ENCODE data around the gene ELF4. TPM values are rescaled to one million over a fixed set of nuclear protein-coding genes. Genes with fewer than 3 reads are reported as not detected.

The ELF4 gene
- total and polyA plus RNA-seq, 10 of the 15 experiments (the other 5 are each of a cell fraction or from before 2014, with no cell fraction given), result 4.0 to 36.7 (median 22.6) TPM

DNA sequence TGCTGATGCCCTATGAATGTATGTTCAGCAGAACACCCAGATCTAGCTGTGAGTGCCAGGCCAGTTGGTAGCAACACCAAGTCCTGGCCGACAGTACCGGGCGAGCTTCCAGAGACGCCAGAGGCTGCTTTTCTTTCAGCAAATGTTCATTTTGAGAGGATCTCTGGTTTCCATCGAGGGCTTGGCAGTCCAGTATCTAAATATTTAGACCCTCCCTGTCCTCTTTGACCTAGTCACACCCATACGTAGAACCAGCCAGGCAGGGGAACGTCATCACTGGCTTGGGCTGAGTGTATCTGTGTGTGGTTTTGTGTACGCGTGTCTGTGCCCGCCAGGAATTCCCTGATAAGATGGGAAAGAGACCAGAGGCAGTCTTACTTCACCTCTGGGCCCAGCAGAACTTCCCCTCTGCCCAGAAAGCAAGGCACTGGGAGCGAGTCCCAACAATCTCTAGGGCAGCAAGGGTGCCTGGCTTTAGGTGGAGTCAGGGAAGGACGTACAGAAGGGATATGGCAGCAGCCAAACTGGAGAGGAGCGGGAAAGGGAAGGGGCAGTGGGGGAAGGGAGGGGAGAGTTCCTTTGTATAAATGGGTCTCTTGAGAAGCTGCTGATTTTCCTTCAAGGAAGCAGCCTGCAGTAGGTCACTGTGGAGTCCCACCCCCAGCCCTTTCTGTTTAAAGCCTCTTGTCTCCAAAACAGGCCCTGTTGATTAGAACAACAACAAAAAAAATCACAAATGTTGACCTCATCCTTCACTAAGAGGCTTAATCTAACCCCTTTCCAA, 15.0 kb upstream of the ELF4 start:
- Histone ChIP-seq H3K9ac (ENCODE audit: control insufficient read depth, insufficient read depth, low read length) (no peak overlapping the region), H3K36me3 (ENCODE audit: control insufficient read depth in 2 of 2, insufficient read depth in 2 of 2, low read length in 1 of 2) (peaks cover 0 to 7% of the 10 kb centered on the region in 2 experiments; a peak in 1 of 4 replicates), H3K27ac (ENCODE audit: control insufficient read depth, insufficient read depth) (no peak overlapping the region), H3K9me3 (replicated peaks; ENCODE audit: control insufficient read depth, insufficient read depth, low read length) (no peaks in the 10 kb centered on the region), H4K20me1 (ENCODE audit: control insufficient read depth, insufficient read depth) (no peaks in the 10 kb centered on the region), H3K27me3 (replicated peaks in 1 of 2; ENCODE audit: control insufficient read depth in 2 of 2, insufficient read depth in 2 of 2, low read length in 1 of 2) (no peaks in the 10 kb centered on the region; a peak in 1 of 4 replicates), H3K4me3 (no peak overlapping the region), H2AFZ (ENCODE audit: control insufficient read depth, low read depth, low read length) (no peak overlapping the region), H3K4me2 (ENCODE audit: control insufficient read depth, insufficient read depth) (no peak overlapping the region), H3K4me1 (ENCODE audit: control insufficient read depth, insufficient read depth, low read length) (peaks cover 7% of the 10 kb centered on the region), H3K79me2 (ENCODE audit: control insufficient read depth, insufficient read depth, low read length) (no peaks in the 10 kb centered on the region)
- intact Hi-C loops (cut with micrococcal nuclease; ENCODE audit: unreplicated experiment) (no loop called here), in situ Hi-C loops (cut with MboI) (no loop called here)
- FAIRE-seq (no peak), DNase-seq (ENCODE audit: low read depth, low spot score) (no peak), ATAC-seq (no peak)
- ChIA-PET SMC1A (ENCODE audit: uncharacterized antibody, unreplicated experiment) (no interaction called here), RAD21 (ENCODE audit: unreplicated experiment) (no interaction called here), POLR2A (no interaction called here), CTCF (no interaction called here)
- WGBS (ENCODE audit: insufficient coverage, insufficient replicate concordance, low lambda C conversion rate, missing lambda C conversion rate), result 59% methylated on average over 13 of the region's 13 CpGs
- TF ChIP-seq SIN3A (IDR thresholded peaks at IDR 0.05; ENCODE audit: low read depth, low read length), result no peak
- no peak for TF ChIP-seq ZNF24 (IDR thresholded peaks at IDR 0.05)
- TF ChIP-seq, protein P1, sequence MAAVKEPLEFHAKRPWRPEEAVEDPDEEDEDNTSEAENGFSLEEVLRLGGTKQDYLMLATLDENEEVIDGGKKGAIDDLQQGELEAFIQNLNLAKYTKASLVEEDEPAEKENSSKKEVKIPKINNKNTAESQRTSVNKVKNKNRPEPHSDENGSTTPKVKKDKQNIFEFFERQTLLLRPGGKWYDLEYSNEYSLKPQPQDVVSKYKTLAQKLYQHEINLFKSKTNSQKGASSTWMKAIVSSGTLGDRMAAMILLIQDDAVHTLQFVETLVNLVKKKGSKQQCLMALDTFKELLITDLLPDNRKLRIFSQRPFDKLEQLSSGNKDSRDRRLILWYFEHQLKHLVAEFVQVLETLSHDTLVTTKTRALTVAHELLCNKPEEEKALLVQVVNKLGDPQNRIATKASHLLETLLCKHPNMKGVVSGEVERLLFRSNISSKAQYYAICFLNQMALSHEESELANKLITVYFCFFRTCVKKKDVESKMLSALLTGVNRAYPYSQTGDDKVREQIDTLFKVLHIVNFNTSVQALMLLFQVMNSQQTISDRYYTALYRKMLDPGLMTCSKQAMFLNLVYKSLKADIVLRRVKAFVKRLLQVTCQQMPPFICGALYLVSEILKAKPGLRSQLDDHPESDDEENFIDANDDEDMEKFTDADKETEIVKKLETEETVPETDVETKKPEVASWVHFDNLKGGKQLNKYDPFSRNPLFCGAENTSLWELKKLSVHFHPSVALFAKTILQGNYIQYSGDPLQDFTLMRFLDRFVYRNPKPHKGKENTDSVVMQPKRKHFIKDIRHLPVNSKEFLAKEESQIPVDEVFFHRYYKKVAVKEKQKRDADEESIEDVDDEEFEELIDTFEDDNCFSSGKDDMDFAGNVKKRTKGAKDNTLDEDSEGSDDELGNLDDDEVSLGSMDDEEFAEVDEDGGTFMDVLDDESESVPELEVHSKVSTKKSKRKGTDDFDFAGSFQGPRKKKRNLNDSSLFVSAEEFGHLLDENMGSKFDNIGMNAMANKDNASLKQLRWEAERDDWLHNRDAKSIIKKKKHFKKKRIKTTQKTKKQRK (IDR thresholded peaks at IDR 0.05; ENCODE audit: low read depth, low read length), result no peak
- no TSS peak for BruUV-seq (replicated peaks)

Data from GM12878 (cell line).